ENCODE results near the gene RERE.

Gene RERE

DNA sequence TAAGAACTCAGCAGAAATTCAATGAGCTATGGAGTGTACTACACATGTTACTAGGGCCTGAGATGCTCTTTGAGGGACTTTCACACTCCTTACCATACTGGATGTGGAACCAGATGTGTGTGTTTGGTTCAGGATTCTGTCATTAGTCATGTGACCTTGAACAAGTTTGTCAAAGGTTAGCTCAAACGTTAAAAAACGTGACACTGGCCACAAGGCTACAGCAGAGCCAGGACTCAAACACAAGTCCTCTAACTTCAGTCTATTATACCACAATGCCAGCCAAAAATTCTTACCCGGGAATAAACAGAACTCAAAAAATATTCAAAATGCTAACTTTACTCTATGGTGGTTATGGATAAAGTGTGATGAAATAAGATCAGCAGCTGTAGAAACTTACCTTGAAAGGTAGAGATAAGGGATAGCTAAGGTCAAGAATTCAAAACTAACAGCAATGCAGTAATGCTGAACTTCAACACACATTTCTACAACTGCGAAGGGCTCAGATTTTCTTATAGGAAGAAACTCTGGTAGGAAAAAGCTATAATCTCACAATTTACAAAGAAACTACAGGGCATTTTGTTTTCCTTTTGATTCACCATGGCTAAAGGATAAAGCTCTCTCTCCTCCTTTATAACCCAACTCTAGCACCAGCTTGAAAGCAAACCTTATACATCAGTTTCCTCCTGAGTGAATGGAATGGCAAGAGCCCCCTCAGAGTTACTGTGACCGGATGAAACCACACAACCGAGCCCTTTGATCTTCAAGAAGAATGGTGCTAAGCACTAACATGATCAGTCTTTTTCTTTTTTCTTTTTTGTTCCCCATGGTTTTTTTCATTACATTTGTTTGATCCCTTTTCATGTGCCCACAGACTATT lies 265.6 kb downstream of the RERE start:
- H3K27ac ChIP-seq (ENCODE audit: low read depth, low read length): no peak overlapping the region
- no peaks in the 10 kb centered on the region for H3K9me3 ChIP-seq (ENCODE audit: insufficient read depth, low read length)
- no peaks in the 10 kb centered on the region for H3K9me2 ChIP-seq (replicated peaks; ENCODE audit: insufficient read depth, low read length)
- H2AFZ ChIP-seq (ENCODE audit: low read depth, low read length, severe bottlenecking): no peak overlapping the region
- H3K4me3 ChIP-seq (ENCODE audit: insufficient read depth, low read length, poor library complexity, severe bottlenecking): no peak overlapping the region
- no peak overlapping the region for H3K9ac ChIP-seq (ENCODE audit: low read length)
- no peak for TF ChIP-seq CTCF (IDR thresholded peaks at IDR 0.05; ENCODE audit: insufficient read depth, low read length, poor library complexity, severe bottlenecking)
- no peak for TF ChIP-seq EZH2phosphoT487 (conservative IDR thresholded peaks at IDR 0.05; ENCODE audit: low read length)
- H3K27me3 ChIP-seq (ENCODE audit: low read length): no peaks in the 10 kb centered on the region
- no peaks in the 10 kb centered on the region for H3K79me2 ChIP-seq (ENCODE audit: insufficient read depth, low read length)
- no peaks in the 10 kb centered on the region for H4K20me1 ChIP-seq (ENCODE audit: low read depth, low read length)
- 0 out of 2 replicates have a peak, but pooled peaks cover 8% of the 10 kb centered on the region for H3F3A ChIP-seq (ENCODE audit: insufficient read depth)
- no peak overlapping the region for H3K4me2 ChIP-seq (ENCODE audit: low read depth, low read length, poor library complexity, severe bottlenecking)
- H3K36me3 ChIP-seq (ENCODE audit: low read length): no peaks in the 10 kb centered on the region

GRCh38 chr1:8551057-8551456 lies 266.4 kb downstream of the RERE start:
- Histone ChIP-seq H3K27ac (ENCODE audit: low read depth, low read length) (no peak overlapping the region), H3K4me2 (ENCODE audit: low read depth, low read length, poor library complexity, severe bottlenecking) (no peak overlapping the region), H3K36me3 (ENCODE audit: low read length) (no peaks in the 10 kb centered on the region), H3K9me3 (ENCODE audit: insufficient read depth, low read length) (no peaks in the 10 kb centered on the region), H3K27me3 (ENCODE audit: low read length) (no peaks in the 10 kb centered on the region), H2AFZ (ENCODE audit: low read depth, low read length, severe bottlenecking) (no peak overlapping the region), H4K20me1 (ENCODE audit: low read depth, low read length) (no peaks in the 10 kb centered on the region), H3K79me2 (ENCODE audit: insufficient read depth, low read length) (no peaks in the 10 kb centered on the region), H3K9me2 (replicated peaks; ENCODE audit: insufficient read depth, low read length) (no peaks in the 10 kb centered on the region), H3K9ac (ENCODE audit: low read length) (no peak overlapping the region), H3F3A (ENCODE audit: insufficient read depth) (0 out of 2 replicates have a peak, but pooled peaks cover 8% of the 10 kb centered on the region), H3K4me3 (ENCODE audit: insufficient read depth, low read length, poor library complexity, severe bottlenecking) (no peak overlapping the region)
- no peak for TF ChIP-seq EZH2phosphoT487 (conservative IDR thresholded peaks at IDR 0.05; ENCODE audit: low read length)
- TF ChIP-seq CTCF (IDR thresholded peaks at IDR 0.05; ENCODE audit: insufficient read depth, low read length, poor library complexity, severe bottlenecking): no peak

DNA sequence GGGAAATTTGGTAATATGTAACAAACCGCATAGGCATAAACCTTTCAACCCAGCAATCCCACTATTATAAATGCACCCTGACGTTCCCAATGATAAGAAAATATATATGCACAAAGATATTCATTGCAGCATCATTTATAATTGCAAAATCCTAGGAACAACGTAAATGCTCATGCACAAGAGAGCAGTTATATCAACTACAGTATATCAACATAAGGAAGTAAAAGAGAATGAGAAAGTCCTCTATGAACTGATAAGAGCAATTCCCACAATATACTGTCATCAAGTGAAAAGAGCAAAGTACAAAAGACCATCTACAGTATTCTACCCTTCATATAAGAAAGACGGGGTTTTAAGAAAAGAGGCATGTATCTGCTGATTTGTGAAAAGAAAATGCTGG lies 269.6 kb downstream of the RERE start:
- Histone ChIP-seq H3F3A (ENCODE audit: insufficient read depth) (0 out of 2 replicates have a peak, but pooled peaks cover 8% of the 10 kb centered on the region), H3K27ac (ENCODE audit: low read depth, low read length) (no peak overlapping the region)

More for the DNA sequence above, 269.6 kb downstream of the RERE start:
- Histone ChIP-seq H3K36me3 (ENCODE audit: low read length) (peaks cover 9% of the 10 kb centered on the region), H3K4me2 (ENCODE audit: low read depth, low read length, poor library complexity, severe bottlenecking) (no peak overlapping the region), H3K9me2 (replicated peaks; ENCODE audit: insufficient read depth, low read length) (no peaks in the 10 kb centered on the region), H3K4me3 (ENCODE audit: insufficient read depth, low read length, poor library complexity, severe bottlenecking) (no peak overlapping the region), H3K79me2 (ENCODE audit: insufficient read depth, low read length) (no peaks in the 10 kb centered on the region), H3K9ac (ENCODE audit: low read length) (no peak overlapping the region), H4K20me1 (ENCODE audit: low read depth, low read length) (no peaks in the 10 kb centered on the region), H3K9me3 (ENCODE audit: insufficient read depth, low read length) (peaks cover 5% of the 10 kb centered on the region; the same call in 1 of the 2 replicates), H3K27me3 (ENCODE audit: low read length) (no peaks in the 10 kb centered on the region), H2AFZ (ENCODE audit: low read depth, low read length, severe bottlenecking) (no peak overlapping the region)
- TF ChIP-seq CTCF (IDR thresholded peaks at IDR 0.05; ENCODE audit: insufficient read depth, low read length, poor library complexity, severe bottlenecking) (no peak), EZH2phosphoT487 (conservative IDR thresholded peaks at IDR 0.05; ENCODE audit: low read length) (no peak)

Measured in SU-DHL-6 (cell line).